Memory B cell (primary cell): Measurements from ENCODE around the gene HPCAL4.

Source experiments
- ATAC-seq: fragments of 150-1000 bp; cut with Tn5 transposase; 2 replicates; pipeline ENCODE4 v1.10.0; 2021; ENCODE audit warnings: low read depth, mild to moderate bottlenecking, moderate library complexity
- DNase-seq, 2 donors: peaks; one replicate each; pipeline ENCODE4 v3.0.0; 2022; ENCODE audit warnings: low spot score in 2 of 2
- H3K27ac Mint-ChIP-seq: one replicate; pipeline ENCODE4 v1.8.0; 2022; ENCODE audit warnings: mild to moderate bottlenecking, moderate library complexity, mixed read lengths
- H3K27me3 Mint-ChIP-seq: one replicate; pipeline ENCODE4 v1.8.0; 2022; ENCODE audit warnings: mixed read lengths
- H3K36me3 Mint-ChIP-seq: one replicate; pipeline ENCODE4 v1.8.0; 2022; ENCODE audit warnings: mild to moderate bottlenecking, mixed read lengths
- H3K4me1 Mint-ChIP-seq: one replicate; pipeline ENCODE4 v1.8.0; 2022; ENCODE audit warnings: mixed read lengths
- H3K4me3 Mint-ChIP-seq: one replicate; pipeline ENCODE4 v1.8.0; 2022; ENCODE audit warnings: mild to moderate bottlenecking, moderate library complexity, mixed read lengths
- H3K9me3 Mint-ChIP-seq: one replicate; pipeline ENCODE4 v1.8.0; 2022; ENCODE audit warnings: mixed read lengths

Gene HPCAL4

DNA sequence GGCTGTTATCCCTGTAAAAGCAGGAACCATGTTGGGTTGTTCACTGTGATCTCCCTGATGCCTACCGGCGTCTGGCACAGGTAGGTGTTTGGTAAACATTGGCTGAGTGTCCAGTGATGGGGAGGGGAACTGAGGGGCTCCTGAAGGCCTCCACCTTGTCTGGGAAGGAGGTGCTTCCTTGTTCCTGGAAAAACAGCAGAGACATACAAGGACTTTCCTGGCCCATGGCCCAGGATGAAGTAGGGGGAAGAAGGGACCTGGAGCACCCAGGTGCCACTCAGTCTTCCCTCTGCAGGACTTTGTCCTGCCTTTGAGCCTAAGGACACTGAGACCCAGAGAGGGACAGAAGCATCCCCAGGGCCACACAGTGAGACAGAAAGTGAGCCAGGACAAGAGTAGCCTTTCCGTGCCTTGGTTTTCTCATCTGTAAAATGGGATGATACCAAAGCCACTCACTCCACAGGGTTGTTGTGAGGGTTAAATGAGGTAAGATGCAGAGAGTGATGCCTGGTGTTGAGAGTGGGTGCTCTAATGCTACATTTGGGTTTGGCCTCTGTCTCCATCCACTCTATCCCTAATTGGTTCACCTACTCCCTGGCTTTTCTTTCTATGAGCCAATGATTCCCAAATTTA, 45.7 kb downstream of the HPCAL4 start:
- Mint-ChIP-seq H3K4me3 (no peak overlapping the region), H3K27ac (no peak overlapping the region), H3K9me3 (peaks cover 4% of the 10 kb centered on the region), H3K27me3 (peaks cover 7% of the 10 kb centered on the region), H3K4me1 (no peaks in the 10 kb centered on the region), H3K36me3 (no peaks in the 10 kb centered on the region)
- DNase-seq (no peak), ATAC-seq (no peak)

DNA sequence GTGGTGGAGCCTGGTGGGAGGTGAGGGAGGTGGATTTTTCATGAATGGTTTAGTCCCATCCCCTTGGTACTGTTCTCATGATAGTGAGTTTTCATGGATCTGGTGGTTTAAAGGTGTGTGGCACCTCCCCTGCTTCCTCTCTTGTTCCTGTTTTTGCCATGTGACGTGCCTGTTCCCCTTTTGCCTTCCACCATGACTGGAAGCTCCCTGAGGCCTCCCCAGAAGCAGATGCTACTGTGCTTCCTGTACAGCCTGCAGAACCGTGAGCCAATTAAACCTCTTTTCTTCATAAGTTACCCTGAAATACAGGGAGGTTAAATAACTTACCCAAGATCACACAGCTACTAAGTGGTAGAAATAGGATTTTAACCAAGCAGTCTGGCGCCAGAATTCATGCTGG, 47.5 kb downstream of the HPCAL4 start:
- H3K9me3 Mint-ChIP-seq = peaks cover 4% of the 10 kb centered on the region
- no peak for DNase-seq
- no peak overlapping the region for H3K27ac Mint-ChIP-seq
- peaks cover 10% of the 10 kb centered on the region for H3K27me3 Mint-ChIP-seq
- H3K4me1 Mint-ChIP-seq = no peaks in the 10 kb centered on the region
- no peak for ATAC-seq
- H3K36me3 Mint-ChIP-seq = no peaks in the 10 kb centered on the region
- no peak overlapping the region for H3K4me3 Mint-ChIP-seq

DNA sequence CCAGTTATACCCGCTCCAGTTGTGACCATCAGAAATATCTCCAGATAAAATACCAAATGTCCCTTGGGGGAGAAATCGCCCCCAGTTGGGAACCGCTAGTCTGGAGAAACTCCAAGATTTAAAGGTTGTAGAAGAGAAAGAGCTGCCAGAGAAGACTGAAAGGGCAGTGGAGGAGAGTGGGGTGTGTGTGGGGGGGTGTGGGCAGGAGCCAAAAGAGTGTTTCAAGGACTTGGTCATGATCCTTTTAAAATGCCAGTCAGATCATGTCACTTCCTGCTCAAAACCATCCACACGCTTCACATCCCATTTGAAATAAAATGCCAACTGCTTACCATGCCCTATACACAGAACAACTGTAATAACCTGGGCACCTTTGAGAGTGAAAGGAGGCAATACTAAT, 48.4 kb downstream of the HPCAL4 start:
- ATAC-seq = no peak
- Mint-ChIP-seq H3K9me3 (peaks cover 4% of the 10 kb centered on the region), H3K4me1 (no peaks in the 10 kb centered on the region), H3K27ac (no peak overlapping the region), H3K4me3 (no peak overlapping the region), H3K27me3 (peaks cover 10% of the 10 kb centered on the region), H3K36me3 (no peaks in the 10 kb centered on the region)
- DNase-seq = no peak

DNA sequence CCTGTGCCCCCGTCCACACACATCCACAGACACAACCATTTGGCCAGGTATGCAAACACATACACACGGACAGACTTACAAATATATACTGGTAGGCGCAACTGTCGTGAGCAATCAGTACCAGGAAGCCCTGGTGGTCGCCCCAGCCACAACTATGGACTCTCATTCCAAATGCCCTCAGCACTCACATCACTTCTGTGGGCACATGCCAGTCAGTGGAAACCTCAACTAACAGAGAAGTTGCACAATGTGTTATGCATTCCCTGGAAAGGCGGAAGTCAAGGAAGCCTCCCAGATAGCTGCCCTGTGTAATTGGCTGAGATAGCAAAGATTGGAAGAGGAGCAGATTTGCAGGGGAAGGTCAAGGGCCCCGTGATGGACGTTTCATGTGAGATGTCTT, 50.4 kb downstream of the HPCAL4 start:
- Mint-ChIP-seq H3K27me3 (peaks cover 9% of the 10 kb centered on the region), H3K27ac (no peak overlapping the region), H3K4me1 (no peaks in the 10 kb centered on the region), H3K9me3 (peaks cover 4% of the 10 kb centered on the region), H3K4me3 (no peak overlapping the region), H3K36me3 (no peaks in the 10 kb centered on the region)
- DNase-seq (no peak), ATAC-seq (no peak)

DNA sequence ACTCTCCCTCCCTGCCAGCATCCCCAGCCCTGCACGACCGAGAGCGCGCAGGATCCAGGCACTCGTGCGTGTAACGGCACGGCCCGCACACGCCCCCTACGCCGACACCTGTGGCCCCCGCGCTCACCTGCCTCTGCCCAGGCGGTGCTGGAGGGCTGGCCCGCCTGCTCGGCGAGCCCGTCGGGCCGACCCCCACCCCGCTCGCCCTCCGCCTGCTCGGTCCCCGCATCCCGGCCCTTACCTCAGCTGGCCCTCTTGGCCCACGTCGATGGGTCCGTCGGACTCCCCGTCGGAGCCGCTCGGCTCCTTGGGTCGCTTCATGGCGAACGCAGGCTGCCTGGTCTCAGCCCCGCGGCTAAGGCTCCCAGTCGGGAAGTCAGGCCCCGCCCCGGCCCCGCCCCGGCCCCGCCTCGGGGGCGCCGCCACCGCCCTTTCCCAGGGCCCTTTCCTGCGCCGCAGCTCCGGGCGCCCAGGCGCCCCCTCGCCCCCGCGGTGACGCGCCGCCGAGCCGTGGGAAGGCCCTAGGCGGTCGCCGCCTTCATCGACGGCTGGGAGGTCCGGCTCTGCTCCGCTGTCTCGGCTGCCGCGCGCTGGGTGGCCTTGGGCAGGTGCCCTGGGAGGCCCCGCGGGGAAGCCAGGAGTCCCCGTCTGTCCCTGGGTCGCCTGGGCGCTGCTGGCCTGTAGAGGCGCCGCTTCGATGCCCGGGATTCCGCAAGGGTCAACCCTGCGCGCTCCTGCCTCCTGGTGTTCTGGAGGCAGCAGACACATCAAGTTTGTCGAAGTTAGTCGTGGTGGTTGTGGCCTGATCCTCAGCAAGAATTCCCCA, 51.7 kb downstream of the HPCAL4 start, which contains the start of gene HEYL:
Gene HEYL, minus strand, starts transcription at position 339 of the 826 bp plus-strand sequence. Its CDS starts 18 bp downstream, at position 321.
- Mint-ChIP-seq H3K27ac (no peak within 1 kb of the TSS), H3K4me3 (peak within 1 kb of the TSS; percentile 68), H3K36me3 (no peaks in the 10 kb centered on the region), H3K27me3 (peaks cover 7% of the 10 kb centered on the region), H3K4me1 (no peaks in the 10 kb centered on the region), H3K9me3 (peaks cover 4% of the 10 kb centered on the region)
- ATAC-seq = peak; percentile 80
- DNase-seq = peak; percentile 20 to 36

DNA sequence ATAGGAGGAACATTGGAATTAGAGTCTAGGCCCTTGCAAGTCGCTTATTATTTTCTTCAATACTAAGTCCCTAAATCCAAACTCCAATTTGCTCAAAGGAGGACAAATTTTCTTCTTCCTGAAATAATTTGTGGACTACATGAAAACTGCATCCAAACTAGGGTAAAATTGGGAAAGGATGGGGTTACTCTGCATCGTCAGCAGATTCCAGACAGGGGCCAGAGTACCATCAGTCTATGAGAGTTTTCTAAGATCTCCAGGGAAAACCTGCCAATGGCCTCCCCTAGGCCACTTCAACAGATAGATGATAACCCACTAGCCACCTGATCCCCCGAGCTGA, 52.3 kb downstream of the HPCAL4 start:
- Mint-ChIP-seq H3K4me1 (no peaks in the 10 kb centered on the region), H3K9me3 (peaks cover 4% of the 10 kb centered on the region), H3K4me3 (peak overlapping the region; percentile 63), H3K36me3 (no peaks in the 10 kb centered on the region), H3K27me3 (peaks cover 10% of the 10 kb centered on the region), H3K27ac (no peak overlapping the region)
- no peak for ATAC-seq
- no peak for DNase-seq

DNA sequence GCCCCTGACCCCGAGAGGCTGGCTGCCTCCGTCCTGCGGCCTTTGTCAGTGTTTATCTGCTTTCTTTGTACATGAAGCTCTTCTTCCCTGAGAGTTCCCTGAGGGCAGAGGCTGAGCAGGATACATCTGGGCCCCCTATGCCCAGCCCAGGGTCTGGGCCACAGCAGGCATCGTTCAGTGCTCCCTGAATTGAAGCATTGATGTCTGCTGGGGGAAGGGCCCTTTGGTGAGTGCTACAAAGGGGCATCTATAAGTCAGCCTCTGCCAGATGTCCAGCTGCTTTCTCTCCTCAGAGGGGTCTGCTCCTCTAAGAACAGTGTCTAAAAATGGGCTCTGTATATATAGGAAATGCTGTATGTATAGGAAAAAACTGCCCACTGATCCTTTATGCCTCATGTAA, 53.9 kb downstream of the HPCAL4 start:
- no peaks in the 10 kb centered on the region for H3K4me1 Mint-ChIP-seq
- no peaks in the 10 kb centered on the region for H3K36me3 Mint-ChIP-seq
- H3K27ac Mint-ChIP-seq = no peak overlapping the region
- H3K9me3 Mint-ChIP-seq = no peaks in the 10 kb centered on the region
- no peak for DNase-seq
- H3K4me3 Mint-ChIP-seq = no peak overlapping the region
- ATAC-seq = no peak
- H3K27me3 Mint-ChIP-seq = peaks cover 12% of the 10 kb centered on the region

DNA sequence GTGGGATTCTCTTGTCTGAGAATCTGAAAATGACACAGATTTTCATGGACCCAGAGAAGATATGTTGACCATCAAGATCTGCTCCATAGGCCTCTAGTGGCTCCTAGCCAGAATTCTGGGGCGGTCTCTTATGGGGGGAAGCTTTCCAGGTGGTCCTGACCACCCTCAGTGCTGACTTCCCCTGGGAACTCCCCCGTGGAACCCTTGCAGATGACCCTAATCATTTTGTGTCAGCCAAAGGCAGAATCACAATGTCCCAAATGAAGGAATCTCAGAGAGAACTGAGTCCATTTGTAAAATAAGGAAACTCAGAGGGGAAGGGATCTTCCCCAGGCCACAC, 55.4 kb downstream of the HPCAL4 start:
- H3K27ac Mint-ChIP-seq = no peak overlapping the region
- DNase-seq = no peak
- no peaks in the 10 kb centered on the region for H3K36me3 Mint-ChIP-seq
- H3K4me3 Mint-ChIP-seq = no peak overlapping the region
- no peaks in the 10 kb centered on the region for H3K9me3 Mint-ChIP-seq
- no peaks in the 10 kb centered on the region for H3K4me1 Mint-ChIP-seq
- H3K27me3 Mint-ChIP-seq = peaks cover 12% of the 10 kb centered on the region
- no peak for ATAC-seq

DNA sequence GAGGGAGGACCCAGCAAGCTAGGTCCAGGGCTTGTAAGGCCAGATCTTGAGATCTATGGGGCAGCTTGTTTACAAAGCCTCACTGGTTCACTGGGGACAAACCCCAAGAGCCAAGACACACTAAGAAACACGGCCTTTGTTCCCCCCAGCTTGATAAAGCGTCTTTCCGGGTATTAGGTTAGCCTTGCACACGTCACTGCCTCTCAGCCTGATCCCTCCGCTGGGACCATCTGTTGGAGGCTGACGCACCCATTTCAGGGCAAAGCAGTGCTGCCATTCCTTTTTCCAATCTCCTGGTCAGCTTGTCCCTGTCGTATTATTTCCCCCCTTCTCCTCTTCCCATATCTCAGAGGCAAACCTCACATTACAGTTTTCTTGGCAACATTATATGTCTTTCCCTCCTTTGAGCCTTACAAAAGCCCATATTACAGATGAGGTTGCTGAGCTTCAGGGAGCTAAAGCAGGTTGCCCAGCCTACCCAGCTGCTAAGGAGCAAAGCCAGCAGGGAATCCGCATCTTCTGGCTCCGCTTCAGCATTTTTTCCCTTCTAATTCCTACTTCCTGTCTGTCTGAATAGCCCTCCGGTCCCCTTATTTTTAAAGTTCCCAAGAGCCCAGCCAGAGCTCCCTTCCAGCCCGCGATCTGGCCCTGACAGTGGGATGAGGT, 55.9 kb downstream of the HPCAL4 start:
- Mint-ChIP-seq H3K9me3 (no peaks in the 10 kb centered on the region), H3K27ac (no peak overlapping the region), H3K27me3 (peaks cover 13% of the 10 kb centered on the region), H3K4me1 (no peaks in the 10 kb centered on the region), H3K4me3 (no peak overlapping the region), H3K36me3 (no peaks in the 10 kb centered on the region)
- no peak for ATAC-seq
- DNase-seq = no peak

DNA sequence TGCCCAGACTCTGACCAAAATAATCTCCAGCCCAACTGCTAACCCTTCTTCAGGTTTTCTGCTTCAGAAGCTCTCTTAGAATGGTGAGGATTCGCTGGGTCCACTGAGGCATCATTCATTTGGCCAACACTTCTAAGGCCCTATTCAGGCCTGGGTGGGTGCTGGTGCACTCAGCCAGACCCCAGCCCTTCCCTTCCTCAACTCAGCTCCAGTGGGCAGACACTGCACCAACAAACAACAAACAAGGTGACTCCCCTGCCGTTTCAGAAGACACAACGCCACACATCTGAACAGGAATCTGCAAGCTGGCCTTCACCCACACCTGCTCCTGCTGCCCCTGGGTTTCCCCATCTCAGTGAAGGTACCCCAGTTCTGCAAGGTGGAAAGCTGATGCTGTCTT, 57.8 kb downstream of the HPCAL4 start:
- DNase-seq (no peak), ATAC-seq (no peak)
- no peaks in the 10 kb centered on the region for H3K4me1 Mint-ChIP-seq
- H3K27me3 Mint-ChIP-seq = peaks cover 10% of the 10 kb centered on the region
- H3K4me3 Mint-ChIP-seq = no peak overlapping the region
- no peak overlapping the region for H3K27ac Mint-ChIP-seq
- H3K9me3 Mint-ChIP-seq = no peaks in the 10 kb centered on the region
- no peaks in the 10 kb centered on the region for H3K36me3 Mint-ChIP-seq

DNA sequence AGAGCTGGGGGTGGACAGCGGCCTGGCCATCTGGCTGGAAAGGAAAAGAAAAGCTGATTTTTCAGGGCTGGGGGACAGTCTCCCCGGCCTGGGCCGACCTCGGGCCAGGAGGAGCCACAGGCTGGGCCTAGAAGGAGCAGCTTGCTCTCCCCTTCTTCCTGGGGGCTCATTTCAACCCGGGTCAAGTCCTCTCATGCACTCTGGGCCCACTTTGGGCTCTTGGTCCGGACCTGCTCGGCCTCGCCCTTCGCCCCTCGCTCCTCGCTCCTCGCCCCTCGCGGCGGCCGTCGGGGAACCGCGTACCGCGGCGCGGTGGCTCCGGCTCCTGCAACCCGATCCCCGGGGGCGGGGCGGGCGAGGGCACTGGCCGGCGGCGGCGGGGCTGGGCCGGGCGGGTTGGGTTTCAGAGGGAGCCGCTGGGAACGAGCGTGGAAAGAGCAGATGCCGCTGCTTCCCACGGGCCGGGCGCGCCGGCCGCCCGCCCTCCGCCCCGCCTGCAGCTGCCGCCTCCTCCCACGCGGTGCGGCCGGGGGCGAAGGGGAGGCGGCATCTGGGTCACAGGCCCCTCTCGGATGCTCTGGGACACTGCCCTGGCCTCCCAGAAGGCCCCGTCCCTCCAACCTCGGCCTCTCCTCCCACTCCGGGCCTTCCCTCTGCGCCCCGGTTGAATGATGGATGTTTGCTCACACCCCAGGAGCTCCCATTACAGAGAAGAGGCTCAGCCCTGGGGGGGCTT, 58.4 kb downstream of the HPCAL4 start:
- Mint-ChIP-seq H3K36me3 (no peaks in the 10 kb centered on the region), H3K4me3 (no peak overlapping the region), H3K4me1 (no peaks in the 10 kb centered on the region), H3K27me3 (peaks cover 10% of the 10 kb centered on the region), H3K9me3 (no peaks in the 10 kb centered on the region), H3K27ac (no peak overlapping the region)
- DNase-seq (no peak), ATAC-seq (no peak)

DNA sequence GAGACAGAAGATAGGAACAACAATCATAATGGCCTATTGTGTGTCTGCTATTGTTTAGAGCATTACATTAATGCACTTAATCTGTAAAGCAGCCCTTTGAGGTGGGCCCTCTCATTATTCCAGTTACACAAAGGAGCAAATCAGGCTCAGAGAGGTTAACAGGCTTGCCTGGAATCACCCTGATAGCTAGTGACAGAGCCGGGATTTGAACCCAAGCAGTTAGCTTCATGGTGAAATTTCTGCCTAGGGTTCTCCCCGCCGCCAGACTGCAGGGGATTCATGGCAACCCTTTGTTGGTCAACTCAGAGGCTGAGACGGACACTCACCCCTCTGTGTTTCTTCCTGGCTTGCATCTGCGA, 58.9 kb downstream of the HPCAL4 start:
- Mint-ChIP-seq H3K27ac (no peak overlapping the region), H3K36me3 (no peaks in the 10 kb centered on the region), H3K4me1 (no peaks in the 10 kb centered on the region), H3K4me3 (no peak overlapping the region), H3K27me3 (peaks cover 10% of the 10 kb centered on the region), H3K9me3 (no peaks in the 10 kb centered on the region)
- DNase-seq (no peak), ATAC-seq (no peak)

DNA sequence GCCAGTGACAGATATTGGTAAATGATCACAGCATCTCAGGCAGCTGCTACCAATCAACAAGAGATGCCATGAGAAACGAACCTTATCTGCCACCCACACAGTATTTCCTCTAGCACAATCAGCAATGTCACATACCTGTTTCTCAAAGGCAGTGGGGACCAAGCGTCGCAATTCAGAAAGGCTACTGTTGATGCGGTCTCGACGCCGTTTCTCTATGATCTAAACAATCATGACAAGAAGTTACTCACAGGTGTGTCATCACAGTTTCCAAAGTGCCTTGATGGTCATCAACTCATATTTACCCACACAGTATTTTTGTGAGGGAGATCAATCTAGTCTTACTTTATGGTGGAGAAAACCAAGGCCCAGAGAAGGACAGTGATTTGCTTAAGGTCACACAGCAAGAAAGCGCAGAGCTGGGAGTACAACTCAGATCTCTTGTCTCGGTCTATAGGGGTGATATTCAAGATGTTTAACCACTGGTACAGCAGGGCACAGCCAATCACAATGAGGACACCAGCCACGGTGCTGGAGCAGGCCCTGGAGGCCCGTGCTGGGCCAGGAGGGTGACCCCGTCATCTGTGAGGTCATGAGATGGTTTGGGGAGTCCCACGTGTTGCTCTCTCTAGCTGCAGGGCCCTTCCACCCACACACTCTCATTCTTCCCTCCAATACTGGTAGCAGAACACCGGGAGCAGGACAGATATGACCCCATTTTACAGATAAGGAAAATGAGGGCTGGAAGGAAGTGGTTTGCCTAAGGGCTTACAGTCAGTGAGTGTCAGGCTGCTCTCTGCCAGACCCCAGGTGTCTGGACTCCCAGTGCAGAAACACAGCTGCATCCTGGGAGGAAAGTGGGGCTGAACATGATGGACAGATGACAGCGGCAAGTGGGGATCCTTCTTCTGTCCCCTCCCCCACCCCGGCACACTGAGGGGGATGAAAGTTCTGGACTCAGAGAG, 59.6 kb downstream of the HPCAL4 start:
- ATAC-seq (no peak), DNase-seq (no peak)
- H3K36me3 Mint-ChIP-seq = no peaks in the 10 kb centered on the region
- H3K4me3 Mint-ChIP-seq = no peak overlapping the region
- H3K9me3 Mint-ChIP-seq = no peaks in the 10 kb centered on the region
- H3K4me1 Mint-ChIP-seq = no peaks in the 10 kb centered on the region
- H3K27me3 Mint-ChIP-seq = peaks cover 10% of the 10 kb centered on the region
- H3K27ac Mint-ChIP-seq = no peak overlapping the region
